ENCODE data around the gene LRCOL1.

DNA sequence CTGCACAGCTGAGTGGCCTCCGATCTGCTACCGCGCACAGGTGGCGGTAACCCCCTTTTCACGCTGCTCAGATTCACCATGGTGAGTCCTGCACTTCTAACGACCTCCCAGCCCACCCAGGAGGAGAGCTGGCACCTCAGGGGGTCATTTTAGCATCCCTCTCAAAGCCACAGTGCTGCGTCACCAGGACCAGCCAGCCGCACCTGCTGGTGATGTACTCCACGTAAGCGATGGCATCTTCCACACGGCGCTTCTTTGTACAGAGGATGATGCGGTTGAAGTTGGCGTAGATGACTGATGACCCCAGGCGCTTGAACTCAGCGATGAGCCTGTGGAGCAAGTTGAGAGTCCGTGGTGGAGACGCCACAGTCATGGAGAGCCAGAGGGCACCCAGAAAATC lies 27.4 kb upstream of the LRCOL1 start:
- TF ChIP-seq, protein P1, sequence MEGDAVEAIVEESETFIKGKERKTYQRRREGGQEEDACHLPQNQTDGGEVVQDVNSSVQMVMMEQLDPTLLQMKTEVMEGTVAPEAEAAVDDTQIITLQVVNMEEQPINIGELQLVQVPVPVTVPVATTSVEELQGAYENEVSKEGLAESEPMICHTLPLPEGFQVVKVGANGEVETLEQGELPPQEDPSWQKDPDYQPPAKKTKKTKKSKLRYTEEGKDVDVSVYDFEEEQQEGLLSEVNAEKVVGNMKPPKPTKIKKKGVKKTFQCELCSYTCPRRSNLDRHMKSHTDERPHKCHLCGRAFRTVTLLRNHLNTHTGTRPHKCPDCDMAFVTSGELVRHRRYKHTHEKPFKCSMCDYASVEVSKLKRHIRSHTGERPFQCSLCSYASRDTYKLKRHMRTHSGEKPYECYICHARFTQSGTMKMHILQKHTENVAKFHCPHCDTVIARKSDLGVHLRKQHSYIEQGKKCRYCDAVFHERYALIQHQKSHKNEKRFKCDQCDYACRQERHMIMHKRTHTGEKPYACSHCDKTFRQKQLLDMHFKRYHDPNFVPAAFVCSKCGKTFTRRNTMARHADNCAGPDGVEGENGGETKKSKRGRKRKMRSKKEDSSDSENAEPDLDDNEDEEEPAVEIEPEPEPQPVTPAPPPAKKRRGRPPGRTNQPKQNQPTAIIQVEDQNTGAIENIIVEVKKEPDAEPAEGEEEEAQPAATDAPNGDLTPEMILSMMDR (IDR thresholded peaks at IDR 0.05) = no peak
- no peak for TF ChIP-seq POLR2A (IDR thresholded peaks at IDR 0.05)
